Measurements from ENCODE around the gene SBNO1.

DNA sequence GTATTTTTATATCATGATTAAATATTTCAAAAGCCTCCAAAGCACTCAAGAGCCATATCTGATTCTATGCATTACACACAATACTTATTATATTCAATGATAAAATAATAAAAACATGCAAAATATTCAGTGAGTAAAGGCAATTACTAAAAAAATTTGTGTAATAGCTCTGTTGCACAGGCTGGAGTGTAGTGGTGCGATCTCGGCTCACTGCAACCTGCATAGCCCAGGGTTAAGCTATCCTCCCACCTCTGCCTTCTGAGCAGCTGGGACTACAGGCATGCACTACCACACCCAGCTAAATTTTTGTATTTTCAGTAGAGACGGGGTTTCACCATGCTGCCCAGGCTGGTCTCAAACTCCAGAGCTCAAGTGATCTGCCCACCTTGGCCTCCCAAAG lies 45.4 kb downstream of the SBNO1 start:
- TF ChIP-seq, protein P1, sequence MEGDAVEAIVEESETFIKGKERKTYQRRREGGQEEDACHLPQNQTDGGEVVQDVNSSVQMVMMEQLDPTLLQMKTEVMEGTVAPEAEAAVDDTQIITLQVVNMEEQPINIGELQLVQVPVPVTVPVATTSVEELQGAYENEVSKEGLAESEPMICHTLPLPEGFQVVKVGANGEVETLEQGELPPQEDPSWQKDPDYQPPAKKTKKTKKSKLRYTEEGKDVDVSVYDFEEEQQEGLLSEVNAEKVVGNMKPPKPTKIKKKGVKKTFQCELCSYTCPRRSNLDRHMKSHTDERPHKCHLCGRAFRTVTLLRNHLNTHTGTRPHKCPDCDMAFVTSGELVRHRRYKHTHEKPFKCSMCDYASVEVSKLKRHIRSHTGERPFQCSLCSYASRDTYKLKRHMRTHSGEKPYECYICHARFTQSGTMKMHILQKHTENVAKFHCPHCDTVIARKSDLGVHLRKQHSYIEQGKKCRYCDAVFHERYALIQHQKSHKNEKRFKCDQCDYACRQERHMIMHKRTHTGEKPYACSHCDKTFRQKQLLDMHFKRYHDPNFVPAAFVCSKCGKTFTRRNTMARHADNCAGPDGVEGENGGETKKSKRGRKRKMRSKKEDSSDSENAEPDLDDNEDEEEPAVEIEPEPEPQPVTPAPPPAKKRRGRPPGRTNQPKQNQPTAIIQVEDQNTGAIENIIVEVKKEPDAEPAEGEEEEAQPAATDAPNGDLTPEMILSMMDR (conservative IDR thresholded peaks at IDR 0.05 in 1 of 2, IDR thresholded peaks at IDR 0.05 in 1 of 2; ENCODE audit: extremely low read depth in 1 of 2, insufficient read depth in 1 of 2, low read depth in 1 of 2, low read length in 2 of 2): no peak
- TF ChIP-seq EZH2 (IDR thresholded peaks at IDR 0.05; ENCODE audit: borderline replicate concordance, low read length): no peak
